WTC11 (cell line): ENCODE data around the gene NNMT. TPM values are rescaled to one million over a fixed set of nuclear protein-coding genes. Genes with fewer than 3 reads are reported as not detected.

Experiments used
- ATAC-seq: fragments of 200-7000 bp; cut with Tn5 transposase; 2 replicates; pipeline ENCODE4 v1.10.0; 2021; ENCODE audit warnings: mild to moderate bottlenecking, moderate library complexity
- CTCF ChIA-PET: fragments of 300-600 bp; sonication (Branson Sonifier 250); formaldehyde crosslinking; loops from one replicate; lab custom pipeline; 2021; ENCODE audit warnings: antibody characterized with exemption; lab: Charles Lee
- POLR2A ChIA-PET: fragments of 350-600 bp; sonication (Branson Sonifier 250); formaldehyde crosslinking; loops from one replicate; lab custom pipeline; 2021; ENCODE audit warnings: antibody characterized with exemption; lab: Charles Lee
- DNase-seq: peaks from one replicate; pipeline ENCODE4 v3.0.0; 2021; ENCODE audit warnings: low spot score
- H3K27ac Mint-ChIP-seq: 2 replicates; pipeline ENCODE4 v1.8.0; 2021; ENCODE audit warnings: mixed read lengths
- H3K27me3 Mint-ChIP-seq: 2 replicates; pipeline ENCODE4 v1.8.0; 2021; ENCODE audit warnings: low read depth, mild to moderate bottlenecking, moderate library complexity, mixed read lengths
- H3K36me3 Mint-ChIP-seq: 2 replicates; pipeline ENCODE4 v1.8.0; 2021; ENCODE audit warnings: mixed read lengths
- H3K4me1 Mint-ChIP-seq: 2 replicates; pipeline ENCODE4 v1.8.0; 2022; ENCODE audit warnings: mixed read lengths
- H3K4me3 Mint-ChIP-seq: 2 replicates; pipeline ENCODE4 v1.8.0; 2021; ENCODE audit warnings: mild to moderate bottlenecking, moderate library complexity, mixed read lengths
- H3K9me3 Mint-ChIP-seq: 2 replicates; pipeline ENCODE4 v1.8.0; 2021; ENCODE audit warnings: mixed read lengths
- ATF3 ChIP-seq: sonication (generic); formaldehyde crosslinking; conservative IDR thresholded peaks from 2 replicates; pipeline ENCODE4 v1.8.1; 2022; ENCODE audit warnings: mild to moderate bottlenecking, missing genetic modification reagents
- CDX4 ChIP-seq: fragments of 250-450 bp; sonication (Bioruptor Pico); IDR thresholded peaks from 2 replicates; pipeline ENCODE4 v1.9.0; 2021; ENCODE audit warnings: moderate library complexity, mild to moderate bottlenecking, inconsistent platforms, borderline replicate concordance
- CTCF ChIP-seq: fragments of 200-600 bp; IDR thresholded peaks from 2 replicates; pipeline ENCODE4 v1.8.0; 2022; ENCODE audit warnings: antibody characterized with exemption
- E2F4 ChIP-seq: sonication (generic); formaldehyde crosslinking; IDR thresholded peaks from 2 replicates; pipeline ENCODE4 v1.8.1; 2022; ENCODE audit warnings: low read depth, mild to moderate bottlenecking, moderate library complexity, missing genetic modification reagents, borderline replicate concordance
- ELF4 ChIP-seq: sonication (generic); formaldehyde crosslinking; IDR thresholded peaks from 2 replicates; pipeline ENCODE4 v1.8.1; 2022; ENCODE audit warnings: low read depth, mild to moderate bottlenecking, moderate library complexity, missing genetic modification reagents
- FOXP4 ChIP-seq: sonication (generic); formaldehyde crosslinking; IDR thresholded peaks from 2 replicates; pipeline ENCODE4 v1.8.0; 2022; ENCODE audit warnings: mild to moderate bottlenecking, missing genetic modification reagents
- JAZF1 ChIP-seq: fragments of 250-450 bp; sonication (Bioruptor Pico); IDR thresholded peaks from 2 replicates; pipeline ENCODE4 v1.9.0; 2021; ENCODE audit warnings: moderate library complexity, mild to moderate bottlenecking, inconsistent platforms
- MAX ChIP-seq: sonication (generic); formaldehyde crosslinking; IDR thresholded peaks from 2 replicates; pipeline ENCODE4 v1.8.0; 2022; ENCODE audit warnings: mild to moderate bottlenecking, missing genetic modification reagents
- MXD4 ChIP-seq: fragments of 250-450 bp; sonication (Bioruptor Pico); IDR thresholded peaks from 2 replicates; pipeline ENCODE4 v1.8.0; 2021; ENCODE audit warnings: mild to moderate bottlenecking, moderate library complexity, borderline replicate concordance
- NR3C1 ChIP-seq: sonication (generic); formaldehyde crosslinking; conservative IDR thresholded peaks from 2 replicates; pipeline ENCODE4 v1.8.1; 2023; ENCODE audit warnings: low read depth, mild to moderate bottlenecking, missing genetic modification reagents
- PREB ChIP-seq: sonication (generic); formaldehyde crosslinking; IDR thresholded peaks from 2 replicates; pipeline ENCODE4 v1.8.1; 2022; ENCODE audit warnings: mild to moderate bottlenecking, missing genetic modification reagents, moderate library complexity, borderline replicate concordance
- SP1 ChIP-seq: sonication (generic); formaldehyde crosslinking; conservative IDR thresholded peaks from 2 replicates; pipeline ENCODE4 v1.8.1; 2022; ENCODE audit warnings: missing genetic modification reagents
- STAT6 ChIP-seq: sonication (generic); formaldehyde crosslinking; conservative IDR thresholded peaks from 2 replicates; pipeline ENCODE4 v1.8.1; 2023; ENCODE audit warnings: mild to moderate bottlenecking, low read depth, missing genetic modification reagents, moderate library complexity
- ZBTB21 ChIP-seq: sonication (generic); formaldehyde crosslinking; IDR thresholded peaks from 2 replicates; pipeline ENCODE4 v1.8.1; 2023; ENCODE audit warnings: mild to moderate bottlenecking, missing genetic modification reagents, borderline replicate concordance
- ZBTB43 ChIP-seq: sonication (generic); formaldehyde crosslinking; IDR thresholded peaks from 2 replicates; pipeline ENCODE4 v1.8.1; 2023; ENCODE audit warnings: mild to moderate bottlenecking, missing genetic modification reagents
- ZNF121 ChIP-seq: sonication (generic); formaldehyde crosslinking; IDR thresholded peaks from 2 replicates; pipeline ENCODE4 v1.8.0; 2023; ENCODE audit warnings: missing genetic modification reagents
- ZNF425 ChIP-seq: fragments of 250-450 bp; sonication (Bioruptor Pico); conservative IDR thresholded peaks from 2 replicates; pipeline ENCODE4 v1.9.0; 2021; ENCODE audit warnings: mild to moderate bottlenecking
- total RNA-seq: library from RNA; stranded (reverse); gene quantifications from 3 replicates; pipeline ENCODE4 v1.2.3, GENCODE V29; 2021

Gene NNMT
- total RNA-seq, 1 experiment from 2014 or later, result 0.50 TPM

- DNase-seq (no peak), ATAC-seq (peak; percentile 65)
- H3K27ac Mint-ChIP-seq, result no peak overlapping the region
- peaks cover 20% of the 10 kb centered on the region for H3K4me1 Mint-ChIP-seq
- H3K36me3 Mint-ChIP-seq, result no peaks in the 10 kb centered on the region
- CTCF ChIA-PET, result interaction anchor here (1.0 to 2.0 kb wide), 3 partner anchors 9 to 51 kb away, joined by 4 to 5 read pairs (median 5); no protein-coding TSS in a partner anchor
- no peaks in the 10 kb centered on the region for H3K27me3 Mint-ChIP-seq
- POLR2A ChIA-PET, result no interaction called here
- TF ChIP-seq ZBTB21 (CRISPR knock-in tag) (no peak), MXD4 (no peak), FOXP4 (CRISPR knock-in tag) (no peak), CDX4 (CRISPR knock-in tag) (no peak), PREB (no peak), ZNF121 (CRISPR knock-in tag) (no peak), CTCF (no peak), ZBTB43 (no peak), ZNF425 (CRISPR knock-in tag) (no peak), NR3C1 (CRISPR knock-in tag) (no peak), MAX (CRISPR knock-in tag) (no peak)
- TF ChIP-seq, all 79 proteins: peak for 0
- Mint-ChIP-seq H3K9me3 (peaks cover 4% of the 10 kb centered on the region), H3K4me3 (no peak overlapping the region)
Measured at GRCh38 chr11:114289779-114290178, 6.4 kb upstream of the NNMT start.

- Mint-ChIP-seq H3K9me3 (peaks cover 4% of the 10 kb centered on the region), H3K4me3 (no peak overlapping the region), H3K36me3 (no peaks in the 10 kb centered on the region), H3K27me3 (no peaks in the 10 kb centered on the region), H3K4me1 (peaks cover 17% of the 10 kb centered on the region), H3K27ac (no peak overlapping the region)
- DNase-seq (no peak), ATAC-seq (no peak)
- CTCF ChIA-PET, result interaction anchor here (1.0 to 2.0 kb wide), 2 partner anchors 10 to 30 kb away, joined by 4 to 5 read pairs; no protein-coding TSS in a partner anchor
- POLR2A ChIA-PET, result no interaction called here
- TF ChIP-seq ELF4 (CRISPR knock-in tag), result no peak
- TF ChIP-seq NR3C1 (CRISPR knock-in tag), result no peak
- no peak for TF ChIP-seq E2F4 (CRISPR knock-in tag)
- no peak for TF ChIP-seq JAZF1 (CRISPR knock-in tag)
- TF ChIP-seq ATF3 (CRISPR knock-in tag), result no peak
- TF ChIP-seq STAT6 (CRISPR knock-in tag), result no peak
- no peak for TF ChIP-seq SP1
- no peak for TF ChIP-seq MXD4
Measured at GRCh38 chr11:114290503-114291235, 5.5 kb upstream of the NNMT start.
